LNCAP (cell line): ENCODE measurements around the gene CELF4.

Experiments
- TF ChIP-seq, protein P1 (sequence below): fragments of 450-650 bp; IDR thresholded peaks from 2 replicates; pipeline ENCODE4 v1.5.1; 2017; ENCODE audit warnings: mild to moderate bottlenecking

The CELF4 gene

DNA sequence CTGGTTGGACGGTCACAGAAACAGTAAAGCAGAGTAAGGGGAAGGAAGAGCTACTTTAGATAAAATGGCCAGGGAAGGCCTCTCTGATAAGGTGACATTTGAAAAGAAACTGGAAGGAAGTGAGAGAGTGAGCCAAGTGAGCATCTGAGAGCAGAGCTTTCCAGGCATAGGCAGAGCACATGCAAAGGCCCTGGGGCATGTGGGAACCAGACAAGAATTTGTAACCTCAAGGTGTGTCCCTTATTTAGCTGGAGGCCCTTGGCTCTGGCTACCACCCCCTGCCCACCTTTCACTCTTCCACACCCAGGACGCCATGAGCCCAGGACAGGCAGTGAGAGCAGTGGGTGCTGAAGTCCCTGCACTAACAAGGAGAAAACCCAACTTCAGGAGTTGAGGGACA, 116.0 kb downstream of the CELF4 start:
- TF ChIP-seq, protein P1, sequence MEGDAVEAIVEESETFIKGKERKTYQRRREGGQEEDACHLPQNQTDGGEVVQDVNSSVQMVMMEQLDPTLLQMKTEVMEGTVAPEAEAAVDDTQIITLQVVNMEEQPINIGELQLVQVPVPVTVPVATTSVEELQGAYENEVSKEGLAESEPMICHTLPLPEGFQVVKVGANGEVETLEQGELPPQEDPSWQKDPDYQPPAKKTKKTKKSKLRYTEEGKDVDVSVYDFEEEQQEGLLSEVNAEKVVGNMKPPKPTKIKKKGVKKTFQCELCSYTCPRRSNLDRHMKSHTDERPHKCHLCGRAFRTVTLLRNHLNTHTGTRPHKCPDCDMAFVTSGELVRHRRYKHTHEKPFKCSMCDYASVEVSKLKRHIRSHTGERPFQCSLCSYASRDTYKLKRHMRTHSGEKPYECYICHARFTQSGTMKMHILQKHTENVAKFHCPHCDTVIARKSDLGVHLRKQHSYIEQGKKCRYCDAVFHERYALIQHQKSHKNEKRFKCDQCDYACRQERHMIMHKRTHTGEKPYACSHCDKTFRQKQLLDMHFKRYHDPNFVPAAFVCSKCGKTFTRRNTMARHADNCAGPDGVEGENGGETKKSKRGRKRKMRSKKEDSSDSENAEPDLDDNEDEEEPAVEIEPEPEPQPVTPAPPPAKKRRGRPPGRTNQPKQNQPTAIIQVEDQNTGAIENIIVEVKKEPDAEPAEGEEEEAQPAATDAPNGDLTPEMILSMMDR: no peak

DNA sequence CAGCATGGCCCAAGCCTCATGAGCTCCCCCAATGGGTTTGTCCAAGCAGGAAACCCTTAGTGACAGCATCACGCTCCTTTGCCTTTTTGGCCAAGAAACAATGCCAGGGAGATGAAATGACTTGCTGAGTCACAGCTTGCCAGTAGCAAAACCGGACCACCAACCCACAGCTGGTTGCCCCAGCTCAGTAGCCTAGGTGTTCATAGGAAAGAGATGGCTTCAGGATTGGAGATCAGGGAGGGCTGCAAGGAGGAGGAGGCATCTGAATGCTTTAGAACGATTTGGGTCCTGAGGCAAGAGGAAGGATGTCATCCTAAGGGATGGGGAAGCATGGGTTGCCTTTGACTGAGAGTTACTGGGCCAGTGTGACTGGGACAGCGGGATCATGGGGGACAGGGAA, 116.7 kb downstream of the CELF4 start:
- TF ChIP-seq, protein P1: no peak

DNA sequence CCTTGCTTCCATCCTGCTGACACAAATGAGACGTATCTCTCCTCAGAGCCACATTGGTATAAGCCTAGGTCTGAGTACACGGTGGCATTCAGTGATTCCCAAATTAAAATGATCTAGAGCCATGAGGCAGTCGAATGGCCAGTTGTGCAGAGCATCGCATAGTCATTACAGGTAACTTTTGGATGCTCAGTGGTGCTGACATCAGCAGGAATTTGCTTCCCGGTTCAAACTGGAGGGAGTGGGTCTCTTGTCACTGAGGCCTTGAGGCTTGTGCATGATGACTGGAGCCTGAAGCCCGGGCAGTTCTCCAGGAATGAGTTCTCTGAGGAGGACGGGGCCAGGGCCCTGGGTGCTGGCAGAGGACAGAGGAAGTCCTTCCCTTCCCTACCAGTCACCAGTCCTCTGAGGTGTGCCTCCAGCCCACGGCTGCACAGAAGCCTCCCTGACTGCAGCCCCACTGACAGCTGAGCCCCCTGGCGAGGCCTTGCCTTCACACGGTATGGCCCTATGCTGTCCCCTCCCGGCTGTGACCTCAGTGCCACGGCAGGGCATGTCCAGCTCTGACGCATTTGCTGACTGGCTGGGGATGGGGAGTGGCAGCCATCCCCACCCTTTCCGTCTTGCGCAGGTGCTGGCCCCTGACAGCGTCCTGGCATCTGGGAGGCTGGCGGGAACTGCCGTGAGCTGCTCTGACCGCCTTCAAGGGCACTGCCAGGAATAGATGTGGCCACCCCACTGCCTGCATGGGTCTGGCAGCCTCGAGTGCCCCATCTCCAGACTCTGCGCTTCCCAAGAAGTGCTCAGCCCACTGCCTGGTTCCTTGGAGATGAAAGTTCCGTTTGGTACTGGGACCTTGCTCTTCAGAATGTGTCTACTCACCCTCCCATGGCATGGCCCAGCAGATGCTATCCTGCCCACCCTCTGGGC, 117.4 kb downstream of the CELF4 start:
- TF ChIP-seq, protein P1: no peak

DNA sequence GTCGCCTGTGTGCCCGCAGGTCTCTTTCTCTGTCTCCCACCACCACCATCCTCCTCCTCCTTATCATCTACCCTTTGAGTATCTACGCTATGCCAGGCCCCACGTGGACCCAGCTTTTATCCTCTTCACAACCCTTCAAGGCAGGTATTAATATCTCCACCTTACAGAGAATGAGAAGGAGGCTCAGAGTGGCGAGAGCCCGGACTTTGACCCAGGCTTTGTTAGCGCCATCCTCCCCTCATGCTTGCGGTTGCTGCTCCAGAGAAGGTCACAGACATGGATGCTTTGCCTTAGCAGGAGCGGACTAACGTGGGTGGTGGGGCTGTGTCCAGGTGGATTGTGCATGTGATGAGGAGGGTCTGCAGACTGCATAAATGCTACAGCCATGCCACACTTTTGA, 119.8 kb downstream of the CELF4 start:
- TF ChIP-seq, protein P1: no peak

DNA sequence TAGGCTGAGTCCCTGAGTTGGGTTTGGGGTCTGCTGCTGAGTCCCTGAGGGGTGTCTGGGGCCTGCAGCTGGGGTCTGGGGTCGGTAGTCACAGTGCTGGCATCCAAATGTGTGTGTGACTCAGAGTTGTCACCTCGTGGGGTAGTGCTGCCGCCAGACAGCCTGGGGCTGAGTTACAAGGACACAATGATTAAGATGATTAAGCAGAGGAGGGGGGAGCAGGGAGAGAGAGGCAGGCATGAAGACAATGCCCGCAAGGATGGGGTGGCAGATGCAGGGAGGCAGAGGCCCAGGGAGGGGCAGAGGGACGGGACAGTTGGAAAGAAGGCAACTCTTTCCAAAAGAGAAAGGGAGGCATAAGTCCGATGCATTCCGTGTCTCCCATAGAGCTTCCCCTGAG, 120.2 kb downstream of the CELF4 start:
- TF ChIP-seq, protein P1: no peak

DNA sequence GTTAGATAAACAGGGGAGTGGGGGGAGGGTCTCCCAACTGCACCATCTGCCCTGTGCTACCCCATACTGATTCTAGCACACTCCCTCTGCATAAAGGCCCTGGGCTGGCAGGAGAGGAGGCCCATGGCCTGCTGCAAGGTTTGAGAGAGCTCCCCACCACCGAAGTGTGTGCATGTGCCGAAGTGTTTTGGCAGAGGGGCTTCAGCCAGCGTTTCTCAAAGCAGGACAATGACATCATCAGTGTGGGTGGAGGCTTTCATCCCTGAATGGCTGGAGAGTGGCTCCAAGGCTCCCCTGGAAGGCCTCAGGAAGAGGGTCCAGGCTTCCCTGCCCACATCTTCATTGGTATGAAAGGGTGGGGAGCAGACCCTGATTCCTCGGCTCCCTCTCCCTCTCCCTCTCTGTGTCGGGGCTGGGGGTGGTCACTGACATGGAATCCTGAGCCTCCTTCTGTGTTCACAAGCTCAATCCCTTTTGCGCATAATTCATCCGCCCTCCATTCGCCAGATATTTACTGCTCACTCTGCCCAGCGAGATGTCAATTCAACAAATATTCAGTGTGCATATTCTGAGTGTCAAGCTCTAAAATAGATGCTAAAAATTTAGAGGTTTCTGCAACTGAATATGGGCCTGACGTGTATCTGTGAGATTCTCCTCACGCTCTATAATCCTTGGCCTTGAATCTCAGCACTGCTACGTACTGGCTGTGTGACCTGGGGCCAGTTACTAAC, 122.1 kb downstream of the CELF4 start:
- TF ChIP-seq, protein P1: no peak

DNA sequence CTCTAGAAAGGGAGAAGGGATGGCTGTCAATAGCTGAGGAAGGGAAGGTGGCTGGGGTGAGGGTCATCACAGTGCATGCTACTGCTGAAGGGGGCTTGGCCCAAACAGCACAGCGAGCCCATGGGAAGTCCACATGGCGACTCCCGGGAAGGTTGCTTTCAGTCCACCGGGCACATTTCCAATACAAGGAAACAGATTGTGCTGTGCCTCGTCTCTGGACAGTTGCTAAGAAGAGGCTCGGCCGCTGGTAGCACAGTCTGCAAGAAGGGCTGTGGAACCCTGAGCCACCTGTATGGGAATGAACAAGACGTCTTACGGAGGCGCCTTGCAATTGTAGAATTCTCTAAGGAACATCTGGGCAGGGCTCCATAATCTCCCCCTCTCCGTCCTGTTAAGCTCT, 123.1 kb downstream of the CELF4 start:
- TF ChIP-seq, protein P1: no peak
